Muscle layer of duodenum (tissue), 2 donors: ENCODE data around the gene SPINK2.
A peak's percentile ranks its signal among the peaks of the same experiment; 100 is the strongest.

ENCODE experiments used
- H3K27ac ChIP-seq: one replicate; pipeline ENCODE4 v1.7.0; 2013; ENCODE audit warnings: mild to moderate bottlenecking, low read length
- H3K27me3 ChIP-seq: one replicate; pipeline ENCODE4 v1.7.0; 2013; ENCODE audit warnings: low read depth, mild to moderate bottlenecking, control low read depth, low read length
- H3K36me3 ChIP-seq, 2 donors: one replicate each; pipeline ENCODE4 v1.7.0; 2013; ENCODE audit warnings: low read length in 2 of 2, control low read depth in 1 of 2, mild to moderate bottlenecking in 1 of 2; ENCODE audit not compliant: insufficient read depth in 2 of 2, control insufficient read depth in 1 of 2
- H3K4me1 ChIP-seq, 2 donors: one replicate each; pipeline ENCODE4 v1.7.0; 2013; ENCODE audit warnings: low read length in 2 of 2, mild to moderate bottlenecking in 2 of 2, control low read depth in 1 of 2, moderate library complexity in 1 of 2; ENCODE audit not compliant: insufficient read depth in 2 of 2, control insufficient read depth in 1 of 2
- H3K4me3 ChIP-seq, 2 donors: one replicate each; pipeline ENCODE4 v1.7.0; 2013; ENCODE audit warnings: low read length in 2 of 2, low read depth in 1 of 2, mild to moderate bottlenecking in 1 of 2
- H3K9me3 ChIP-seq, 2 donors: one replicate each; pipeline ENCODE4 v1.7.0; 2013; ENCODE audit warnings: low read length in 2 of 2, control low read depth in 1 of 2, mild to moderate bottlenecking in 1 of 2; ENCODE audit not compliant: control insufficient read depth in 1 of 2
- donor health status: healthy.

Gene SPINK2

DNA sequence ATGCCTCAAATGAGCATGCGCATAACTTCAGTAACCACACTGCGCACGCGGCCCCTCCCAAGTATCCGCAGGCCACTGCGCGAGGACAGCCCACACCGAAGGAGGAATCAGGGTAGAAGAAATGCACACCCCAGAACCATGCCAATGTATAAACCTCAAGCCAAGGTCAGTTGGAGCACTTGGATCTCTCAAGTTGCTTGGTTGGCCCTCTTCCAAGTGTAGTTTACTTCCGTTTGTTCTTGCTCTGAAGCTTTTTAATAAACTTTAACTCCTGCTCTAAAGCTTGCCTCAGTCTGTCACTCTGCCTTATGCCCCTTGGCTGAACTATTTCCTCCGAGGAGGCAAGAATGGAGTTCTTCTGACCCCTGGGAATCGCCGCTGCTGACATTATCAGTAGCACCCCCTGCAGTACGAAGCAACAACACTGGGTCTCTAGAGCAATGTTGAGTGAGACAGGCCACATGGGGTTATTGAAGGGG, 22.0 kb upstream of the SPINK2 start:
- no peak overlapping the region for H3K4me3 ChIP-seq

DNA sequence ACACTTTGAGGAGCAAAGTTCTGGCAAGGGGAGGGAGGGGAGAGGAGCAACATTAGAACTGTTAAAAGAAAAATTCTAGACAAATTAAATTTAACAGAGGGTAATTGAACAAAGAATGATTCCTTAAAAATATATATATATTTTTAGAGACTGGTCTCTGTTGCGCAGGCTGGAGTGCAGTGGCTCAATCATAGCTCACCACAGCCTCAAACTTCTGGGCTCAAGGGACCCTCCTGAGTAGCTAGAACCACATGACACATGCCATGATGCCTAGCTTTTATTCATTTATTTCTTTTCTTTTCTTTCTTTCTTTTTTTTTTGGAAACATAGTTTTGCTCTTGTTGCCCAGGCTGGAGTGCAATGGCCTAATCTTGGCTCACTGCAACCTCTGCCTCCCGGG, 19.1 kb upstream of the SPINK2 start:
- no peak overlapping the region for H3K27ac ChIP-seq
- H3K4me1 ChIP-seq: no peaks in the 10 kb centered on the region
- H3K36me3 ChIP-seq: no peaks in the 10 kb centered on the region
- H3K9me3 ChIP-seq: no peaks in the 10 kb centered on the region
- no peak overlapping the region for H3K4me3 ChIP-seq
- H3K27me3 ChIP-seq: no peaks in the 10 kb centered on the region

More for the DNA sequence above, 22.0 kb upstream of the SPINK2 start:
- Histone ChIP-seq H3K27ac (no peak overlapping the region), H3K36me3 (no peaks in the 10 kb centered on the region), H3K4me1 (no peaks in the 10 kb centered on the region), H3K9me3 (no peaks in the 10 kb centered on the region), H3K27me3 (no peaks in the 10 kb centered on the region)

DNA sequence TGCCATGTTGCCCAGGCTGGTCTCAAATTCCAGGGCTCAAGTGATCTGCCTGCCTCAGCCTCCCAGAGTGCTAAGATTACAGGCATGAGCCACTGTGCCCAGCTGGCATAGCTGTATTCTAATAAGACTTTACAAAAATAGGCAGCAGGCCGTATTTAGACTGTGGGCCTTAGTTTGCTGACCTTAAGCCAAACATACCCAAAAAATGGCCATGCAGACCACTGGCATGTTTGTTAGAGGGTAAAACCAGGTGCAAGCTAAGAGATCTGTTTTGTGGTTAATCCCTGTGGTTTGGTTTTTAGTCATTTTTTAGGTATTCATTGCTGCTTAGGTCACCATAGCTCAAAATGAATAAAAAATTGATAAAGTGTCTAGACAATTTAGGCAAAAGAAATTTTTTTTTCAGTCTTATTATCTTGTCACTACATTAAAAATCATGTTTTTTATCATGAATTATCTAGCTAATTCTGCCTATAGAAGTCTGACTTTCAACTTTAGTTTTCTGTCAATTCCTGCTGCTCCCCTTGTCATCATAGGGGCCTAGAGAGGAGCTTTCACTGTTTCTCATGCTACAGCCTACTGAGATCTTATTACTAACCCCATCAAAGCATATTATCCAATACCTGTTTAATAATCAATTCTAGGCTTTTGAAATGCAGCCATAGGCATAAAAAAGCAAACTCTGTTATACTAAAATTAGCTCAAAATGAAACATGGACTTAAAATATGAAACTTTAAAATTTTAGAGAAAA, 7.5 kb upstream of the SPINK2 start:
- Histone ChIP-seq H3K4me1 (no peaks in the 10 kb centered on the region), H3K9me3 (no peaks in the 10 kb centered on the region), H3K36me3 (no peaks in the 10 kb centered on the region), H3K27ac (no peak overlapping the region), H3K27me3 (no peaks in the 10 kb centered on the region), H3K4me3 (no peak overlapping the region)

DNA sequence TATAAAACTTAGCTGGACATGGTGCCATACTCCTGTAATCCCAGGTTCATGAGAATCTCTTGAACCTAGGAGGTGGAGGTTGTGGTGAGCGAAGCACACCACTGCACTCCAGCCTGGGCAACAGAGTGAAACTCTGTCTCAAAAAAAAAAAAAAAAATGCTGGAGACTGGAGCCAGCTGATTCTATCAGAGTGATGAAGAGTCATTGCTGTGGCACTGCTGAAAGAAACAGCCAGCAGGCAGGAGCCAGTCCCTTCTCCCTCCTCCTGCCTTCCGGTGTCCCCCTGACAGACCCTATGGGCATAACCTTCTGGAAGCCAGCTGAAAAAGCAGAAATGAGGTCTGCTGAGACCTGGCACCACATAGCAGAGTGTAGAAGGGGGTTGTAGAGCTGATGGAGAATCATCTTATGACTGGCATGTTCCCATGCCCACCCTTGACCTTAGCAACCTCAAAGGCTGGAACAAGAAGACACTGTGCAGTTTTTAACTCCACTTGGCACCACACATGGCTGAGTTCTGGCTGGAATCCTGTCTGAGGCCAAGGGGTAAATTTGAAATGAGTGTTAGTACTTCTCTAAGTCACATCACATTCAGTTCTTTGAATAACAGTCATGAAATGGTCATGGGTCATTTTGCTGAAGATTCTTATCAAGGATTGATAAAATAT, 2.6 kb upstream of the SPINK2 start:
- Histone ChIP-seq H3K4me3 (no peak overlapping the region), H3K27ac (no peak overlapping the region), H3K27me3 (peaks cover 10% of the 10 kb centered on the region), H3K36me3 (no peaks in the 10 kb centered on the region), H3K9me3 (no peaks in the 10 kb centered on the region), H3K4me1 (no peaks in the 10 kb centered on the region)

DNA sequence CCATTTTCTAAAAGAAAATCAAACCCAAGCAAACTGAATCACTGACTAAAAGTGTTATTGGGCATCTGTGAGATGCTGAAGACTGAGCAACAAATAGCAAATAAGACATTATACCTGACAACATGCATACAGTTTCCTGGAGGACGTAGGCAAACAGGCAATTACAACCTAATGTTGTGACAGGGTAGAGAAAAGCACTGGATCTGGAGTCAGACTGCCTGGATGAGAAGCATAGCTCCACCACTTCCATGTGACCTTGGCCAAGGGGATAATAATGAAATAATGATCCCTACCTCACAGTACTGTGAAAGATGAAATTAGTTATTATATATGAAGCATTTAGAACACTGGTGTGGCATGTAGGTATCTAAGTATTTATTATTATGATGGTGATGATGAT, 2.7 kb downstream of the SPINK2 start:
- Histone ChIP-seq H3K4me1 (no peaks in the 10 kb centered on the region), H3K27ac (no peak overlapping the region), H3K27me3 (peaks cover 10% of the 10 kb centered on the region), H3K9me3 (no peaks in the 10 kb centered on the region), H3K36me3 (no peaks in the 10 kb centered on the region), H3K4me3 (no peak overlapping the region)

DNA sequence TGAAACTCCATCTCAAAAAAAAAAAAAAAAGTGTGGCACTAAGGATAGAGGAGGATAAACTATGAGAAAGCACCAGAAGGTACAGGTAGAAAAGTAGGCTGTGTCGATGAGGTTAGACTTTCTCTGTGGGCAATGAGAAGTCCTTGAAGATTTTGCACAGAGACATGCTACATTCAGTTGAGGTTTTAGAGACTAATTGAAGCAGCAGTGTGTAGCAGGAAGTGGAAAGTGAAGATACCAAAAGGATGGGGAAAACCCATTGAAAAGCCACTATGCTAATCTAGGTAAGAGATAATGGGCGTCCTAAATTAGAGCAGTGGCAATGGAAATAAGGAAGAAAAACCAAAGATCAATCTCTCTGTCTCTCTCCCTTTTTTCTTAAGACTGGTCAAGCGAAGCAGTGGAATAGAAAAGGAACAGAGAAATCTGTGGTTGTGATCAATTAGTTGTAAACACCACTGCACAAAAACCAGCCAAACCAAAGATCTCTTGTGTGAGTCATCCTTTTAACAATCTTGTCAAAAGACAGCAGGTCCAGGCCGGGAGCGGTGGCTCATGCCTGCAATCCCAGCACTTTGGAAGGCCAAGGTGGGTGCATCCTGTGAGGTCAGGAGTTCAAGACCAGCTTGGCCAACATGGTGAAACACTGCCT, 3.5 kb downstream of the SPINK2 start:
- Histone ChIP-seq H3K27me3 (peaks cover 10% of the 10 kb centered on the region), H3K9me3 (no peaks in the 10 kb centered on the region), H3K27ac (no peak overlapping the region), H3K36me3 (no peaks in the 10 kb centered on the region), H3K4me3 (no peak overlapping the region), H3K4me1 (no peaks in the 10 kb centered on the region)

DNA sequence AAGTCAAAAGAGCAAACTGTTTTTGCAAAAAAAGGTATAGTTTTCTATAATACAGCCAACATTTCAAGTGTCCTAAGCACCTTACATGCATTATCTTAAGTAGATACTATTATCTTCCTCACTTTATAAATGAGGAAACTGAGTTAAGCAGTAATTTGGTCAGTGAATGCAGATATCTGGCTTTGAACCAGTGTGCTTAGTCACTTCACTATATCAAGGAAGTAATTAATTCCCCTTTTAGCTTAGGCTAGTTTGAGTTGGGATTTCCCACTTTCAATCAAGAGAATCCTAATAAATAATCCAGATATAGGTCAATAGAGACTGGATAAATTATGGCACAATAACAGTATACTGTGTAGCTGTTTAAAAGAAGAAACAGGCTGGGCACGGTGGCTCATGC, 14.8 kb downstream of the SPINK2 start:
- H3K36me3 ChIP-seq: no peaks in the 10 kb centered on the region
- no peak overlapping the region for H3K27ac ChIP-seq
- H3K4me3 ChIP-seq: no peak overlapping the region
- no peaks in the 10 kb centered on the region for H3K9me3 ChIP-seq
- H3K27me3 ChIP-seq: no peaks in the 10 kb centered on the region
- no peaks in the 10 kb centered on the region for H3K4me1 ChIP-seq

DNA sequence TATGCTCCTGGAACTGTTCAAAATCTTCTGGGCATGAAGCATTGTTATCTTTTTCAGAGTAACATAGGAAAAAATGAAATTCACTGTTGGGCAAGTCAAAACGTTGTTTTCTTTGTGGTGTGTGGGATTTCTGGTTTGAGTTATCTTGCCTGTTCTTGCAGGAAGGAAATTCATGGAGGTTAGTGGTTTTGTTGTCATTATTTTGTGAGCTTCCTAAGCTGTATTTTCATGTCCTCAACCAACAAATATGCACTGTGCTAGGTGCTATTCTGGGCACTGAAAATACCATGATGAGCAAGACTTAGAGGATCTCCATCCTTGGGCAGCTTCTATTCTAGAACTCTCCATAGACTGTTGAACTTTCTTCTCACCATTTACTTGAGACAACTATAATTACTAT, 16.9 kb downstream of the SPINK2 start:
- Histone ChIP-seq H3K36me3 (no peaks in the 10 kb centered on the region), H3K27me3 (no peaks in the 10 kb centered on the region), H3K9me3 (no peaks in the 10 kb centered on the region), H3K4me1 (no peaks in the 10 kb centered on the region), H3K4me3 (no peak overlapping the region), H3K27ac (no peak overlapping the region)

DNA sequence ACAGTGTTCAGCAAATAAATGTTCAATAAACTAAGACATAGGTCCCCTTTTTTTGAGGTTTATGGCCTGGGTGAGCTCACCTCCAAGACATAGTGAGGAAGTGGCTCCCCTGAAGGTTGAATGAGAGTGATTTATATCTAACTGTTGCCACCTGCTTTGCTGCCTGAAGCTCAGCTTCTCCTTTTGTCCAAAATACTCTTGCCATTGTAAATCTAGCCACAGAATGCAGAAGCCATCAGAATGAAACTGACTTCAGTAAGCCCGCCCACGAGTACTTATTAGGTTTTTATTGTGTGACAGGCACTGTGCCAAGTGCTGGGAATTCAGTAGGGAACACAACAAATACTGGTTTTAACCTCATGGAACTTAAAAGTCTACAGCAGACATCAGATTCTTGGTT, 18.0 kb downstream of the SPINK2 start:
- no peaks in the 10 kb centered on the region for H3K4me1 ChIP-seq
- H3K4me3 ChIP-seq: no peak overlapping the region
- no peaks in the 10 kb centered on the region for H3K9me3 ChIP-seq
- H3K27ac ChIP-seq: no peak overlapping the region
- H3K27me3 ChIP-seq: no peaks in the 10 kb centered on the region
- H3K36me3 ChIP-seq: no peaks in the 10 kb centered on the region

DNA sequence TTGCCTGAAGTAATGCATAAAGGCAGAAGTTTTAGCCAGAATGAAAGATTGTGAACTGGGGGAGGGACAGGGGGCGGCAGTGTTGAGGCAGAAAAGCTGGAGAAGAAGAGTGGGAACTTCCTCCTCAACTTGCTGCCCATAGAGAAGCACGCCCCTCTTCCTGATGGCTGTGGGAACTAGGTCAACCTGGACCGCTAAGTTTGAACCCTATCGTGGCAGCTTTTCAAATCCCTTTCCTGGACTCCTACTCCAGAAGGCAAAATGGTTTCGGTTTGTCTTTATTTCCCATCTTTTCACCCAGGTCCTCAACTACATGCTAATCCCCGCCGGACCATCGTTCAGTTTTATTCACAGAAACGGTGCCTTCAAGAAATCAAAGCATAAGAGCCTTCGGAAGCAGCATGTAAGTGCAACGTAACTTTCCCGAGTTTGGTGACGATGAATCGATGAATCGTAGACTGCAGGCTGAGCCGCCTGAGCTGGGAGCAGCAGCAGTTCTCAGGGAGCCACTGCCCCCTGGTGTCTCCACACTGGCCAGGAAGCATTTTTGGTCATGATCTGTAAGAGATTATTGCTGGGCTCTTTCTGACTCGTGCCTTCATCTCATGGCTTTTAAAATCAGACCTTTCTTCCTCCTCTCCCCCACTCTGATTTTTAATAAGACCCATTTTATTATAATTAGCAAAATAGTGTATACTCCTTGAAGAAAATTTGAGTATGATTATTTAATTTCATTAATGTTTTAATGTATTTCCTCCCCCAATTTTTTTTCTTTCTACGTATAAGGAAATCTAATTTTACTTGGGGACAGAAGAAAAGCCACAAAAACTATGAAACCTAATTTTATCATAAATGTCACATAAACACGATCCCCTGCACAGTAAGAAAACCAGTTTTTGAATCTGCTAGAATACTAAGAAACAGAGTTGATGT, 21.4 kb downstream of the SPINK2 start:
- no peaks in the 10 kb centered on the region for H3K4me1 ChIP-seq
- no peaks in the 10 kb centered on the region for H3K36me3 ChIP-seq
- H3K27ac ChIP-seq: peak overlapping the region; percentile 90
- H3K4me3 ChIP-seq: peak overlapping the region; percentile 73 to 97
- H3K9me3 ChIP-seq: no peaks in the 10 kb centered on the region
- H3K27me3 ChIP-seq: no peaks in the 10 kb centered on the region
